HG03064 (cell line): ENCODE data around the gene MSH2.

Experiments
- ATAC-seq: cut with Tn5 transposase; IDR thresholded peaks from one replicate; pipeline ENCODE4 v1.9.1; 2021; ENCODE audit warnings: low read depth; ENCODE audit not compliant: unreplicated experiment

The MSH2 gene

DNA sequence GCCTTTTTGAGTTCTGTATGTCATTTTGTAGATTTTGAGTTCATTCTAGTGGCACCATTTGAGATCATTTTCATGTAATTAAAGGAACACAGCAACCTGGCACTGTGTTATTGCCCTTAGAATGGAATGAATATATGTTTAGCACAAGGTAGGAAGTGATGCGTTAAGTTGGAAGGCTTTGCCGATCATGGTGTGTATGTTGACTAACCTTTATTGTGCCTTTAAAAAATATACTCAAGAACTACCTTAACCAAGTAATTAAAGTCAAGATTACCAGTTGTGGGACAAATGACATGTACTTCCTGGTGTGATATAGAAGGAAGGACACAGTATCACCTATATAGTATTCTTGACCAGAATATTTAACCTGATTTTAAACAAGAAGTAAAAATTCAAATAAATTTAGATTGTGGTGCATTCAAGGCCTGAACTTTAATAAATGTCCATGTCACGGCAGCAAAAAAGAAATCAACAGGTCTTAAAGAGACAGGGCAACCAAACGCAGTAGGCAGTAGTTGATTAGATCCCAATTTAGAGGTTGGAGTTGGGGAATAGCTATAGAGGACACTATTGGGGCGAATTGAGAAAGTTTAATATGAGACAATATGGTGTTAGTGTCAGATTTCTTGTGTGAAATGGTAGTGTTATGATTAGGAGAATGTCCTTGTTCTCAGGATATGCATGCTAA lies 68.6 kb downstream of the MSH2 start:
- no peak for ATAC-seq

DNA sequence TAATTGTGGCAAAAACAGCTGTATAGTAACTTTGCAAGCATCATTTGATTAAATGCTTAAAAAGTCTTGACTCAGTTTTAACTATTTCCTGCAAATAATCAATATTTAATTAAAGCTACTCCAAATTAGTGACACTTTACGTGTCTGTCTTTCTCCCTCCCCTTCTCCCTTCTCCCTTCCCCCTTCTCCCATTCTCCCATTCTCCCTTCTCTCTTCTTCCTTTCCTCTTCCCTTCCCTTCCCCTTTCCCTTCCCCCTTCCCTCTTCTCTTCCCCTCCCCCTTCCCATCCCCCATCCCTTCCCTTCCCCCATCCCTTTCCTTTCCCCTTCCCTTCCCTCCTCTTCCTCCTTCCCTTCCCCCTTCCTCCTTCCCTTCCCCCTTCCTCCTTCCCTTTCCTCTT lies 76.9 kb downstream of the MSH2 start:
- no peak for ATAC-seq

DNA sequence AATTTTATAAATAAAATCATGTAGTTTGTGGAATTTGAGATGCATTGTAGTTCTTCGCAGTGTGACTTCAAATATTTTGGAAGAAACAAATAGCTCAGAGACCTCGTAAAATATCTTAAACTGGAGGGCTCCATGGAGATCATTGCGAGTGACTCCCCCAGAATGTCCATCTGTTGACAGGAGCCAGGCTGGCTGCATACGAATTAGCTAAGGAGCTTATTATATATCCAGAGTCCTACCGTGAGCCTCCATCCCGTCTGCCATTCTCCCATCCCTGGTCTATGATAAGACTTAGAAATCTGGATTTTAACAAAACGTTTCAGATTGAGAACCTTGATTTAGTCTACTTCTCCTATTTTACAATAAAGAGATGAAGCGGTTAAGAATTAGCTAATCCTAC lies 80.2 kb downstream of the MSH2 start:
- no peak for ATAC-seq

DNA sequence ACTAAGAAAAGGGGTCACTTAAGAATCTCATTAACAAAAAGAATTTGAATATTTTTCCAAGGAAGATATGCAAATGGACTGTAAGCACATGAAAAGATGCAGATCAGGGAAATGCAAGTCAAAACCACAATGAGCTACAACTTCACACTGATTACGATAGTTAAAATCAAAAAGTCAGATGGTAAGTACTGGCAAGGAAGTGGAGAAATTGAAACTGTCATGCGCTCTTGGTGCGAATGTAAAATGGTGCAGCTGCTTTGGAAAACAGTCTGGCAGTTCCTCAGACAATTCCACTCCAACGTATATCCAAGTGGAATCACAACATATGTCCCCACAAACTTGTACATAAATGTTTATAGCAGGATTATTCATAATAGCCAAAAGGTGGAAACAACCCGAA lies 81.4 kb downstream of the MSH2 start:
- no peak for ATAC-seq

DNA sequence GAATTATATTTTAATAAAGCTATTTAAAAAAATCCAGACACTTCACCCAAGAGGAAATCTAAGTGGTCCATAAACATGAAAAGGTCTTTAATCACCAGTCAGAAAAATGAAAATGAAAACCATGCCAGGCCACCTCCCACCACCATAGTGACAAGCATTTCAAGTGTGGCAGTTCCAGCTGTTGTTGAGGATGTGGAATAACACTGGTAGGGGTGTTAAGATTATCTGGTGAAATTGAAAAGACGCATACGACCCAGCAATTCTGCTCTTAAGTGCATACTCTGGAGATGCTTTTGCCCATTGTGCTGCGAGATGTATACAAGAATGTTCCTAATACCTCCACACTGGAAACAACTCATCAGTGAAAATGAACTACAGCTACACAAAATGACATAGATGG lies 82.2 kb downstream of the MSH2 start:
- no peak for ATAC-seq

DNA sequence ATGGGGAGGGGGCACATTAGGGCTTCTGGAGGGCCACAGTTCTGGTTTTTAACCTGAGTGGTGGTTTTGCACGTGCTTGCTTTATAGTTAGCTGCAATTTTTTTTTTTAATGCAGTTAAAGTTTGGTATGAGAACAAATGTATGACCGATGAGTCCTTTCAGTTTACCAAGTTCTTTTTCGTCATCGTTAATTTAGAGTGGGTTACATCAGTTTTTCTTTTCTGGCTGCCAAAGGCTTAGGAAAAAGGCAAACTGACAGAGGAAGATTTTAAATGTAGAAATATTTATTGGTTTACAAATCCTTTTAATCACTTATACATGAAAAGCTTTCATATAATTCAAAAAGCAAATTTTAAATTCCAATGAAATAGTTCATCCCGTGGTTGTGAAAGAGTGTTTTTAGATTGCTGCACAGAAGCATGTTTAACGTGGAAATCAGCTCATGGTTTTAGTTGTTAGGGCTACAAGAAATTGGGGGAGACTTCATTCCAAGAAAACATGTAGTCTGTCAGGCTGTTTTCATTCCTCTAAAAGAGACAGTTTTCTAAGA lies 82.9 kb downstream of the MSH2 start:
- no peak for ATAC-seq

DNA sequence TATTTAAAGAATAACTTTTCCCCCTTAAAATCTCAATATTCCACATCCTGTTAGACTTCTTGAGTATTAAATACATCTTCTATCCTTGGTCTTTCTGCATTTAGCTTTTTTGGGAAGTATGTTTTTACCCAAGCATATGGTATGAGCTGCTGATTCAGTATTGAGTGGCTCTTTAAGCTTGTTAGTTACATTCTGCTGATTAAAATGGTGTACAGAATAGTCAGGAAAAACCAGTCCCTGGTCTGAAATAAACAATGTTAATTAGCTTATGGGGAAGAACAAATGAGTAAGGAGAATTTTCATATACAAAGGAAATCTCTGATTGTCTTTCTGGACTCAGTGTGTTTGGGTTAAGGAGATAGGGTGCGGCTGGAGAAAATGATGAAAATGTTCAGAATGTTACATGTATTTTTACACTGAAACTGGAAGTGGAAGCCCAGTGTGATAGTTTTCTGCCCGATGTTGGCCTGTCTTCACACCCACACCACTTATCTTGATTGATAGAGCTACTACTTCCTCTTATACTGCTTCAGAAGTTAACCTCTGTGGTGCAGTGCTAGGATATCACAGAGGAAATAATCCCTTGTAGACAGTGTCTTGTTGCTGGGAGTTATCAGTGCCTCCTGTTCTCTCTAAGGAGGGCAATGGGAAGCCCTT lies 84.0 kb downstream of the MSH2 start:
- ATAC-seq: peak; percentile 85

DNA sequence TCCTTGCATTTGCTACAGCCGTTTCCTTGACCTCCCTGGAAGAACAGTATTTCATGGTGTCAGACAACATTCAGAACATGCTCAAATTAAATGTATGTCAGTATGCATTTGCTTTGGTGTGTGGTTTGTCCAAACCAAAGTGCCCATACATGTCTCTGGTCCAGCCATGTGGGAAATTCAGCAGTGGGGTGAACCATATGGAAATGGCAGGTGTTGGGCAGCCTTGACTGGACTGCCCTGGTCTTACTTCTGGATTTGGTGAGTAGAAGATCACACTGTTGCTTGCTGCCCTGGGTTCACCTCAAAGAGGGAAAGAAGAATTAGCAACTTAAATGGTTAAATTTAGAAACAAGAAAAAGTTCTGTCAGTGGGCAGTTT lies 84.5 kb downstream of the MSH2 start:
- ATAC-seq: no peak

DNA sequence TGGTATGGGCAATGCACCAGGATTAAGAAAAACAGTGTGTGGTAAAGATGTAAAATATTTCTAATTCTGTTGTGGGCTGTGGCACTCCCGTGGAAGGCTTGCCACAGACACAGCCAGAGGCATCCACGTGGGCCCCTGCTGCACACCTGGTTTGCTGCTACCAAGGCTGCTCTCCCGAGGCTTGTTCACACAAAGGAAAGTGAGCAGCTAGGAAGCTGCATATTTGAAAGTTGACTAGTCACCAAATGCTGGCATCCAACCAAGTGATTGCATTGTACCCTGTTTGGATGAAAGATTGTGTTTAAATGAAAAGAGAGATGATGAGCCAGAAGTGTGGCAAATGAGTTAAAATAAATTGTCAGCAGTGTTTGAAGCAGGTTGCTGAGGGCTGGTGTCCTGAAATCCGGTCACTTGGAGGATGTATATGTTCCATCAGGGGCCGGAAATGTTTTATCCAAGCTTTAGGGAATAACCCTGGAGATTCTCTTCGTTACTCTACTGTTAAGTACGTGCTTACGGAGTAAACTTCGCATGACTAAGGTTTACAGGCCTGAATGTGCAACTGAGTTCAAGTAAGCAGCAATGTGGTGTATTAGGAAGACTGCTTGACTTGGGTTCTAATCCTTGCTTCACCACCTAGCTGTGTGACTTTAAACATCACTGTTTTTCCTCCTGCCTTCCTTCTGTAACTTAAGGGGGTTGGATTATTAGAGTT lies 86.1 kb downstream of the MSH2 start:
- ATAC-seq: no peak

DNA sequence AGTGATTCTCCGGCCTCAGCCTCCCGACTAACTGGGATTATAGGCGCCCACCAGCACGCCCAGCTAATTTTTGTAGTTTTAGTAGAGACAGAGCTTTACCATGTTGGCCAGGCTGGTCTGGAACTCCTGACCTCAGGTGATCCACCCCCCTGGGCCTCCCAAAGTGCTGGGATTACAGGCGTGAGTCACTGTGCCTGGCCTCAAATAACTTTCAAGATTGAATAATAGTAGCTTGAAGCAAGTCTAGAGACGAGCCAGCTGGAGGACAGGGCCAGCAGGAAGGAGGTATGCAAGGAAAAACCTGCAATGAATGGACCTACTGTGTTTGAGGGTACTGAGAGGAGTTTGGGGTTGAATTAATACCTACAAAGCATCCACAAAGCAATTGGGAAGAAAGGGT lies 87.5 kb downstream of the MSH2 start:
- ATAC-seq: no peak

DNA sequence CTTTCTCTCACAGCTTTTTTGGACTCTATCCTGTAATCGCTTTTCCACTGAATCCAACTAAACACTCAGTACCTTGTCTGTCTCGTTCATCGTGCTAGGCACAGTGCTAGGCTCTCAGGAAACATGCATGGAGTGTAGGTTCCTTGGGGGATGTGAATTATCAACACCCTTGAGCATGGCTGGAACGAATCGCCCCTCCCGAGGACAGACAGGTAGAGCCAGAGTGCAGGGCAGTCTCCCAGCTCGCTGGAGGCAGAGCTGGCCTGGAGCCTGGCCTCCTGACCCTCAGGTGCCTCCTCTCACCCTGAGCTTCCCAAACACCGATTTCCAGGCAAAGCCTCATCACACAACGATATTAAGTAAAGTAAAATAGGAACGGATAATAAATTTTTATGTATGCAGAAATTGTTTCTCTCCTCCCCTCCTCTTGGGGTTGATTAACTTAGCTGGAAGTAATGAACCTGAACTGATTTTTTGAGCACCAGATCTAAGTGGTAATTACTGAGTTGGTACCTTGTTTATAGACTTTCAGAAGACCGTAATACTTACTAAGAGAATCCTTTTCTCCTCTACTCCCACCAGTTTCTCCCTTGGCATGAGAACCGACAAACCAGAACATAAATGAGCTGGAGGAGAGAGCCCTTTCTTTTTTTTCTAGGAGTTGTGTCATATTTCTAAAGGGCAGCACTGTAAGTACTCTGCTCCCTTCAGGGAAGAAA lies 90.5 kb downstream of the MSH2 start:
- ATAC-seq: no peak

DNA sequence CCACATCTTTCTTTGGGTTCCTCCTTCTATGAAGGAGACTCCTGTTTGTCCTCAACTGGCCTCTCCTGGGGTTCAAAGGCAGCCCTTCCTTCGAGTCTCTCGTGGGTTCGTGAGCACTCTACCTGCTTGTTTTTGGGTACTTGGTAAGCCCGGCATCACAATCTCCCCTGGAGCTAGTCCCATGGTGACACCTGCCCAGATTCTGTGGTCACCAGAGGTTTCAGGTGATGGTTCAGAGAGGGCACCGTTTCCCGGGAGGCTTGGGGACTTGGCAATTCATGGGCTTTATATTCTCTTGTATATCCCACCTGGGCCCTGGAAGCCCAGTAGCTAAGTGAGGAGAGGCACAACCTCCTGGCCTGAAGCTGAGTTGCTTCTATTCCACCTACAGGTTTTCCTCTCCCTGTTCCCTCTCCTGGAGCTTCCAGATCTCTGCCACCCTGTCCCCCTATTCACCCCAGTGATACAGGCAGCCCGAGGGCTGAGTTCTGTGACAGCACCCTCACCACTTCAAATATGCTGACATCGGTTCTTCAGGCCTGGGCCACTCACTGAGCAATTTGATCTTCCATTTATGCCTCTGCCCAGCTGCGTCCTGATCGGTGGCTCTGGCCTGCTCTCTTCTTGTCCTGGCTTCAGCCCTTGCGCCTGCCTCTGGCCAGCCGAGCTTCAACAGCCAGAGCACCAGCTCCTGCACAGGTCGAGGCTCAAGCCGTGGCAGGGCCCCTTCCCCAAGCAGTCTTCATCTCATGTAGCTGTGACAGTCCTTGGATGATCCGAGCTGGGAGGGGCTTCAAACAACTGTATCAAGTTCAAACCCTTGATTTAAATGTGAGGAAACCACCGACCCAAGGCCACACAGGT lies 91.5 kb downstream of the MSH2 start:
- no peak for ATAC-seq

DNA sequence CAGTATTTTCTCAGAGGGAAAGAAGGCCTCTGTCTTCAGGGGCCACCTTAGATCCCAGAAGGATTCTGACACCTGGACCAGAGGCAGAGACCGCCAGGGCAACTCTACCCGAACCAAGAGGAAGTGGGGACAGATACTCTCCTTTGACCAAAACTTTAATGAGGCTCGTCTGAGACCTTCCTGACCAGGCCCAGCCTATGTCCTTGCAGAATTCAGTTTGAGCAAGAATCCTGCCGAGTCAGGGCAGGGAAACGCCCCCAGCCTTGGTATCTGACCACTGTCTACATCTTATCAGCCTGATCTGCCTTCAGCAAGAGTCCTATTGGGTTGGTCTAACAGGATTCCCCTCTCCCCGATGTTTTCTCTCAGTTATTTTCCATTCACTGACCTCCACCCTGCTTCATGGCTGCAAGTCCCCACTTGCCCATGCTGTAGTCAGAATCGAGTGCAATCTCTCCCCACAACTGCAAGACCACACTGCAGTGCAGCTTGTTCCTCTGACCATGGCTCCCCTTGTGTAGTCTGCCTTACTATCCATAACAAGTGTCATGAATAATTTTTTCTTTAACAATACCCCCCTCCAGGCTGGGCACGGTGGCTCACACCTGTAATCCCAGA lies 95.0 kb downstream of the MSH2 start:
- no peak for ATAC-seq

DNA sequence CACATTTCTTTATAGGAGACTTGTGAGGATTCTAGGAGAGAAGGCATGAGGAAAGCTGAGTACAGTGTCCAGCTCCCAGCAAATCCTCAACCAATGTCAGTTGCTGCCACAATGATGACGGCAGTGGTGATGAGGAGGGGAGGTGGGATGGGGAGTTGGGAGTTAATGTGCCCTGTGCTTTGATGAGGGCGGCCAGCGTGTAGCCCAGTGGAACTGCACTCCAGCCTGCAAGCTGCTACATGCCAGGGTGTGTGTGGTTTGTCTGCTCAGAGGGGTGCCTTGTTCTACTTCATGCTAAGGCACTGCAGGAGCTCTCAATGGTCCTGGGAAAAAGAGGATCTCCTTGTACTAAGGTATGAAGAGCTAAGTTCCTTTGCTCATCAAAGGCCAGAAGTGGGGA lies 96.1 kb downstream of the MSH2 start:
- no peak for ATAC-seq

DNA sequence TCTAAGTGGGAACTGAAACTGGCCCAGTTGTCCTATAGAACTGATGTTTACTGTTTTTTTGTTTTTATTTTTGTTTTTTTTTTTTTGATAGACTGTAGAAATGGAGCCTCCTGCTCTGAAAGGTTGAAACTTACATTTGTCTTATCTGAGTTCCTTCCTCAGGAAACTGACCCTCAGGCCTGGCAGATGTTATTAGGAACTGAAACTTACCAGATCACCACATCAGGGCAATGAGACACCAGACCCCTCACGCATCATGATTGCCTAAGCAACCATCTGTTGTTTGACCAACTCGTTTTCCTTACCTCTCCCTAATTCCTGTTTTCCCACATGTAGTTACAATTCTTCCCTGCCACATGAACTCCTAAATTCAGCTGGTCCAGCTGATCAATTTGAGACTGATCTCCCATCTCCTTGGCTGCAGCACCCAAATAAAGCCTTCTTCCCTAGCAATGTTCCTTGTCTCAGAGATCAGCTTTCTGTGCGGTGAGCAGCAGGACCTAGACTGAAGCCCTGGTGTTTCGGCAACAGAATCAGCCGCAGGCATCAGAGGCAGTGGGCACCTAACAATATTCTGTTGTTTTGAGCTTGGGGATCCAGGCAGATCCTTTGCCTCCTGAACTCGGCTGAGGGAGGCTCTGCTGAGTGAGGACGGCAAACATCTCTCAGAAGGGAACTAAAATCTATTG lies 96.8 kb downstream of the MSH2 start:
- no peak for ATAC-seq

DNA sequence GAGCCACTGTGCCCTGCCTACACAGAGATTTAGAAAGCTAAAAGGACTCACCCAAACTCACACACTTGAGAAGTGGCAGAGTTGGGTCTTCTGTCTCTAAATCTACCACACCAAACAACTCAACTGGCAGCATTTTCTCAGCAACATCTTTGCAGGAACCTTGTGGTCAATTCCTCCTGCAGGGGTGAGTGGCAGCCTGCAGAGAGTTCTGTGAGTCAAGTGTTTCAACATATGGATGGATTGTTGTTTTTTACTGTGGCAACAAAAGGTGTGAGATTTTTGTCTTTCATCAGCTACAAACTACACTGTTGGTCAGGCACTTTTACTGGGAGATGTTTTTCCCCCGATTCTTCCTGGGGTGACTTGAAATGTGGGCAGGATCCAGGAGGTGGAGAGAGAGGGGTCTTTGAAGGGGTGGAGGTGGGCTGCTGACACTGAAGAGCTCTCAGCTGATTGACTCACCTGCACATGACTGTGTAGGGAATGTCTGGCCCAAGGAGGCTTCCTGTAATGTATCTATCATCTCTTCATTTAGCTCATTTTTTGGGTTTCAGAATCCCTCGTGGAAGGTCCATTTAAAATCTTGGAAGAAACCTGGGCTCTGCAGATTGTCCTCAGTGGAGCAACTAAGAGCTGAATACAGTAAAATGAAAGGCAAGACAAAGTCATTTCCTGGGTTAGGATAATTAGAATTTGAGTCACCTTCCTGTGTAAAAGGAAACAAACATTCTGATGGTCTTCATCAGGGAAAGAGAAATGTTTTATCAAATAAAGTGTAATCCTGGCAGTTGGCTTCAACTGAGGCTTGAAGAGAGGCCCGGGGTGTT lies 98.6 kb downstream of the MSH2 start:
- no peak for ATAC-seq

DNA sequence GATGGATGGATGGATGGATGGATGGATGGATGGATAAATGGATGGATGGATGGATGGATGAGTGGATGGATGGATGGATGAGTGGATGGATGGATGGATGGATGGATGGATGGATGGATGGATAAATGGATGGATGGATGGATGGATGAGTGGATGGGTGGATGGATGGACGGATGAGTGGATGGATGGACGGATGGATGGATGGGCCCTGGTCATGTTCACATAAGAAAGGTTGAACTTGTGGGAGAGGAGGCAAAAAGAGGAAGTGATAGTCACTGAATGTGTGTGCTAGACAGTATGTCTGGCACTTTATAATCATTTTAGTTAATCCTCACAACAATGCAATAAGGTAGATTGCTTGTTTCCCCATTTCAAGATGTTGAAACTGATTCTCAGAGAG lies 99.5 kb downstream of the MSH2 start:
- ATAC-seq: peak; percentile 80

DNA sequence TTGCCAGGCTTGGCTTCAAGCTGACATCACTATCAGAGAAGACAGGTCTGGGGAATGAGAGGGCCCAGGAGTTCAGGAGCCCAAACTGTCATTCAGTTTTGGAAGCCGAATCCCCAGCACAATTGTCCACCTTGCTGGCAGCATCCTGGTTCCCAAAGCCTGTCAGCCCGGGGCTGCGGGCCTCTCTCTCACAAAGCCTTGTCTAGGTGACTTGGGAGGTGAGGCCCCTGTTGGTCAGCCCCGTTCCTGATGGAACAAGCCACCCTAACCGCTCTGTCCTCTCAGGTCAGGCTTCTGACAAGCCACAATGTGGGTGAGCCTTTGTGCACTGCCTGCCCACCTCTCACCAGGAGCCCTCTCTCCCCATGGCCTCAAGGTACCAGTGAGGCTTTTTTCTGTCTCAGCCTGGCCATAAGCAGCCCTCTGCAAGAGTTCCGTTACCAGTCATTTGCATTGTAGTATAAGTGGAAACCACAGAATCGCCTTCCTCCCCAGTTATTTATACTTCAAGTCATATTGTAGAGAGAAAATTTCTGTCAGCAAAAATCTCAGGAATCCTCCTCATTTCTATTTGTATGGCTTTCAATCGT lies 100.6 kb downstream of the MSH2 start:
- ATAC-seq: peak; percentile 63
